ENCODE results near the gene RAD54L2. TPM values are rescaled to one million over a fixed set of nuclear protein-coding genes. Genes with fewer than 3 reads are reported as not detected.

Gene RAD54L2
- total RNA-seq, 1 experiment from 2014 or later: 18.9 TPM

DNA sequence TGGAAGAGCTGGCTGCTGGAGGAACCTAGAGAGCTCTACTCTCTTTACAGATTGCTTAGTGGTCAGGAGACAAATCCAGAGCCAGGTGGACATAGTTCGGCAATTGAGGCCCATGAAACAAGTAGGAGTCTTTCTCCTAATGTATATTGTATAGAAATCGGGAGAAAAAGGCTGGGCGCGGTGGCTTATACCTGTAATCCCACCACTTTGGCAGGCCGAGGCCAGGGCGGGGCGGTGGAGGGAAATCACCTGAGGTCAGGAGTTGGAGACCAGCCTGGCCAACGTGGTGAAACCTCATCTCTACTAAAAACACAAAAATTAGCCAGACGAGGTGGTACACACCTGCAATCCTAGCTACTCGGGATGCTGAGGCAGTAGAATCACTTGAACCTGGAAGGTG lies 10.8 kb downstream of the RAD54L2 start:
- DNase-seq (ENCODE audit: low read depth, low spot score): no peak
- H3K9me3 ChIP-seq (ENCODE audit: control insufficient read depth, insufficient read depth, low read depth, low read length): no peaks in the 10 kb centered on the region
- CTCF ChIA-PET: no interaction called here
- ATAC-seq: no peak
- in situ Hi-C loops (cut with HindIII; ENCODE audit: low pct_unique_long_range_greater_than_20kb, low sequenced_read_pairs): no loop called here
- POLR2A ChIA-PET: no interaction called here
- H3K4me1 ChIP-seq (ENCODE audit: control insufficient read depth, insufficient read depth, low read length): no peaks in the 10 kb centered on the region
- H3K27ac ChIP-seq (ENCODE audit: low read length): no peak overlapping the region
- no TSS peak for BruUV-seq (replicated peaks)
- no peak overlapping the region for H3K4me3 ChIP-seq (ENCODE audit: low read depth in 2 of 2, low read length in 2 of 2)
- intact Hi-C loops (cut with micrococcal nuclease; ENCODE audit: unreplicated experiment): no loop called here
- no peaks in the 10 kb centered on the region for H3K27me3 ChIP-seq (ENCODE audit: control insufficient read depth, insufficient read depth, low read length)
- H3K36me3 ChIP-seq (ENCODE audit: control insufficient read depth, insufficient read depth, low read length): no peaks in the 10 kb centered on the region
- TF ChIP-seq POLR2AphosphoS5 (IDR thresholded peaks at IDR 0.05; ENCODE audit: low read depth, low read length): no peak
- TF ChIP-seq REST (IDR thresholded peaks at IDR 0.05; ENCODE audit: insufficient read depth in 1 of 2, low read depth in 2 of 2, low read length in 1 of 2): no peak
- no peak for TF ChIP-seq SIN3A (IDR thresholded peaks at IDR 0.05; ENCODE audit: borderline replicate concordance, insufficient read depth, low read depth, low read length)
- TF ChIP-seq TCF7L2 (IDR thresholded peaks at IDR 0.05; ENCODE audit: low read depth, low read length): no peak
- TF ChIP-seq, protein P1, sequence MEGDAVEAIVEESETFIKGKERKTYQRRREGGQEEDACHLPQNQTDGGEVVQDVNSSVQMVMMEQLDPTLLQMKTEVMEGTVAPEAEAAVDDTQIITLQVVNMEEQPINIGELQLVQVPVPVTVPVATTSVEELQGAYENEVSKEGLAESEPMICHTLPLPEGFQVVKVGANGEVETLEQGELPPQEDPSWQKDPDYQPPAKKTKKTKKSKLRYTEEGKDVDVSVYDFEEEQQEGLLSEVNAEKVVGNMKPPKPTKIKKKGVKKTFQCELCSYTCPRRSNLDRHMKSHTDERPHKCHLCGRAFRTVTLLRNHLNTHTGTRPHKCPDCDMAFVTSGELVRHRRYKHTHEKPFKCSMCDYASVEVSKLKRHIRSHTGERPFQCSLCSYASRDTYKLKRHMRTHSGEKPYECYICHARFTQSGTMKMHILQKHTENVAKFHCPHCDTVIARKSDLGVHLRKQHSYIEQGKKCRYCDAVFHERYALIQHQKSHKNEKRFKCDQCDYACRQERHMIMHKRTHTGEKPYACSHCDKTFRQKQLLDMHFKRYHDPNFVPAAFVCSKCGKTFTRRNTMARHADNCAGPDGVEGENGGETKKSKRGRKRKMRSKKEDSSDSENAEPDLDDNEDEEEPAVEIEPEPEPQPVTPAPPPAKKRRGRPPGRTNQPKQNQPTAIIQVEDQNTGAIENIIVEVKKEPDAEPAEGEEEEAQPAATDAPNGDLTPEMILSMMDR (IDR thresholded peaks at IDR 0.05): no peak

GRCh38 chr3:51550080-51550819 lies 11.7 kb downstream of the RAD54L2 start:
- in situ Hi-C loops (cut with HindIII; ENCODE audit: low pct_unique_long_range_greater_than_20kb, low sequenced_read_pairs) (no loop called here), intact Hi-C loops (cut with micrococcal nuclease; ENCODE audit: unreplicated experiment) (no loop called here)
- Histone ChIP-seq H3K4me1 (ENCODE audit: control insufficient read depth, insufficient read depth, low read length) (no peaks in the 10 kb centered on the region), H3K36me3 (ENCODE audit: control insufficient read depth, insufficient read depth, low read length) (no peaks in the 10 kb centered on the region), H3K9me3 (ENCODE audit: control insufficient read depth, insufficient read depth, low read depth, low read length) (no peaks in the 10 kb centered on the region), H3K4me3 (ENCODE audit: low read depth in 2 of 2, low read length in 2 of 2) (no peak overlapping the region), H3K27me3 (ENCODE audit: control insufficient read depth, insufficient read depth, low read length) (no peaks in the 10 kb centered on the region), H3K27ac (ENCODE audit: low read length) (no peak overlapping the region)
- TSS peak; percentile 53 for BruUV-seq (replicated peaks)
- POLR2A ChIA-PET: no interaction called here
- TF ChIP-seq REST (IDR thresholded peaks at IDR 0.05; ENCODE audit: insufficient read depth in 1 of 2, low read depth in 2 of 2, low read length in 1 of 2): no peak
- TF ChIP-seq, protein P1 (IDR thresholded peaks at IDR 0.05): no peak
- TF ChIP-seq SIN3A (IDR thresholded peaks at IDR 0.05; ENCODE audit: borderline replicate concordance, insufficient read depth, low read depth, low read length): no peak
- TF ChIP-seq TCF7L2 (IDR thresholded peaks at IDR 0.05; ENCODE audit: low read depth, low read length): no peak
- TF ChIP-seq POLR2AphosphoS5 (IDR thresholded peaks at IDR 0.05; ENCODE audit: low read depth, low read length): no peak
- CTCF ChIA-PET: interaction anchor here (0.6 kb wide), 1 partner anchor 38 kb away, joined by 3 read pairs; no protein-coding TSS in a partner anchor
- no peak for DNase-seq (ENCODE audit: low read depth, low spot score)
- ATAC-seq: no peak

Data from Panc1 (cell line).